GM19328 (cell line): ENCODE data around the gene TPGS2.
"Not testable (repeated sequence)": the region's sequence is repeated elsewhere in the genome, so short reads cannot be mapped to it uniquely, and the experiment has no call there.

Source experiments
- ATAC-seq: cut with Tn5 transposase; IDR thresholded peaks from one replicate; pipeline ENCODE4 v1.9.1; 2021; ENCODE audit warnings: mild to moderate bottlenecking, moderate library complexity; ENCODE audit not compliant: unreplicated experiment

Gene TPGS2

GRCh38 chr18:36828630-36829361, at the start of gene TPGS2, which contains the start of gene KIAA1328:
TSS of gene TPGS2 (minus strand) at chr18:36829002. CDS start at chr18:36828767, 235 bp downstream.
TSS of gene KIAA1328 (plus strand) at chr18:36829127. CDS start at chr18:36829139, 12 bp downstream.
- ATAC-seq, result peak; percentile 94

GRCh38 chr18:36873826-36874225, 45.0 kb upstream of the TPGS2 start:
- not testable (repeated sequence) for ATAC-seq

GRCh38 chr18:36872329-36872728, 43.5 kb upstream of the TPGS2 start:
- no peak for ATAC-seq

GRCh38 chr18:36871801-36872200, 43.0 kb upstream of the TPGS2 start:
- ATAC-seq, result no peak

- ATAC-seq, result no peak
Measured at GRCh38 chr18:36867056-36867455, 38.3 kb upstream of the TPGS2 start.

- no peak for ATAC-seq
Measured at GRCh38 chr18:36862182-36862581, 33.4 kb upstream of the TPGS2 start.

GRCh38 chr18:36856815-36857214, 28.0 kb upstream of the TPGS2 start:
- no peak for ATAC-seq

GRCh38 chr18:36851202-36851590, 22.4 kb upstream of the TPGS2 start:
- no peak for ATAC-seq

- no peak for ATAC-seq
Measured at GRCh38 chr18:36850527-36851201, 21.9 kb upstream of the TPGS2 start.

GRCh38 chr18:36849288-36850006, 20.6 kb upstream of the TPGS2 start:
- ATAC-seq, result no peak

GRCh38 chr18:36848609-36849008, 19.8 kb upstream of the TPGS2 start:
- no peak for ATAC-seq

GRCh38 chr18:36843784-36844183, 15.0 kb upstream of the TPGS2 start:
- ATAC-seq, result no peak

- ATAC-seq, result no peak
Measured at GRCh38 chr18:36843199-36843598, 14.4 kb upstream of the TPGS2 start.

GRCh38 chr18:36839835-36840234, 11.0 kb upstream of the TPGS2 start:
- ATAC-seq, result no peak

GRCh38 chr18:36835927-36836326, 7.1 kb upstream of the TPGS2 start:
- no peak for ATAC-seq

GRCh38 chr18:36833120-36833519, 4.3 kb upstream of the TPGS2 start:
- no peak for ATAC-seq

GRCh38 chr18:36831139-36831538, 2.3 kb upstream of the TPGS2 start:
- no peak for ATAC-seq

GRCh38 chr18:36830158-36830495, 1.3 kb upstream of the TPGS2 start:
- no peak for ATAC-seq

- ATAC-seq, result no peak
Measured at GRCh38 chr18:36829362-36830157, 758 bp upstream of the TPGS2 start.

- ATAC-seq, result no peak
Measured at GRCh38 chr18:36828157-36828629, 609 bp downstream of the TPGS2 start.

GRCh38 chr18:36826556-36826955, 2.2 kb downstream of the TPGS2 start:
- ATAC-seq, result no peak
